ENCODE results near the gene COPS7B. TPM values are rescaled to one million over a fixed set of nuclear protein-coding genes. Genes with fewer than 3 reads are reported as not detected.

Gene COPS7B
- total and polyA plus RNA-seq, 9 of the 15 experiments (the other 6 are each of a cell fraction or from before 2014, with no cell fraction given) = 6.0 to 50.7 (median 21.8) TPM

DNA sequence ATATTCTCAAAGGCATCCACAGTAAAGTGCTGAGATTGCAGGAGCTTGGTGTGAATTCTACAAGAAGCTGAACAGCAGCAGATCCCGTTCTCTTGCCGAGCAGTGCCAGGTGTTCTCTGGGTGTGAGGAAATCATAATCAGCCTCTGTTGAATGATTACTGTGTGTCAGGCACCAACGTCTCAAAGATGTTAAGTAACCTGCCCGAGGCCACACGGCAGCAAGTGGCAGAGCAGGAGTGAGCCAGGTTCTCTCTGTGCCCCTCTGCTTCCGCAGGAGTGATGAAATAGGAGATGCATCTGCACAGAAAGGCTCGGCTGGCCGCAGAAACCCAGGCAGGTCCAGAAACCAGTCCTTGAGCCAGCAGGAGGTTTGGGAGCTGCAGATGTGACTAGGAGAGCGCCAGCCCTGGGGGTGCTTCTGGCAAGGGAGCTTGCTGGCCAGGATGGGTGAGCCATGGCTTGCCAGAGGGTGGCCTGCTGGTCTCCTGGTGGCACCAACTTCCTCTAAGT lies 68.4 kb downstream of the COPS7B start (continued):
- TF ChIP-seq, protein P1, sequence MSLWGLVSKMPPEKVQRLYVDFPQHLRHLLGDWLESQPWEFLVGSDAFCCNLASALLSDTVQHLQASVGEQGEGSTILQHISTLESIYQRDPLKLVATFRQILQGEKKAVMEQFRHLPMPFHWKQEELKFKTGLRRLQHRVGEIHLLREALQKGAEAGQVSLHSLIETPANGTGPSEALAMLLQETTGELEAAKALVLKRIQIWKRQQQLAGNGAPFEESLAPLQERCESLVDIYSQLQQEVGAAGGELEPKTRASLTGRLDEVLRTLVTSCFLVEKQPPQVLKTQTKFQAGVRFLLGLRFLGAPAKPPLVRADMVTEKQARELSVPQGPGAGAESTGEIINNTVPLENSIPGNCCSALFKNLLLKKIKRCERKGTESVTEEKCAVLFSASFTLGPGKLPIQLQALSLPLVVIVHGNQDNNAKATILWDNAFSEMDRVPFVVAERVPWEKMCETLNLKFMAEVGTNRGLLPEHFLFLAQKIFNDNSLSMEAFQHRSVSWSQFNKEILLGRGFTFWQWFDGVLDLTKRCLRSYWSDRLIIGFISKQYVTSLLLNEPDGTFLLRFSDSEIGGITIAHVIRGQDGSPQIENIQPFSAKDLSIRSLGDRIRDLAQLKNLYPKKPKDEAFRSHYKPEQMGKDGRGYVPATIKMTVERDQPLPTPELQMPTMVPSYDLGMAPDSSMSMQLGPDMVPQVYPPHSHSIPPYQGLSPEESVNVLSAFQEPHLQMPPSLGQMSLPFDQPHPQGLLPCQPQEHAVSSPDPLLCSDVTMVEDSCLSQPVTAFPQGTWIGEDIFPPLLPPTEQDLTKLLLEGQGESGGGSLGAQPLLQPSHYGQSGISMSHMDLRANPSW (CRISPR knock-in tag; IDR thresholded peaks at IDR 0.05) = no peak
- TF ChIP-seq, protein P2, sequence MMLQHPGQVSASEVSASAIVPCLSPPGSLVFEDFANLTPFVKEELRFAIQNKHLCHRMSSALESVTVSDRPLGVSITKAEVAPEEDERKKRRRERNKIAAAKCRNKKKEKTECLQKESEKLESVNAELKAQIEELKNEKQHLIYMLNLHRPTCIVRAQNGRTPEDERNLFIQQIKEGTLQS (IDR thresholded peaks at IDR 0.05) = no peak
- TF ChIP-seq, protein P2 (CRISPR knock-in tag; conservative IDR thresholded peaks at IDR 0.05) = no peak
- TF ChIP-seq ZZZ3 (IDR thresholded peaks at IDR 0.05) = no peak
- no peak for TF ChIP-seq RFX1 (IDR thresholded peaks at IDR 0.05)
- no peak for TF ChIP-seq ZEB2 (IDR thresholded peaks at IDR 0.05)
- TF ChIP-seq FOXK1 (CRISPR knock-in tag; IDR thresholded peaks at IDR 0.05; ENCODE audit: borderline replicate concordance) = no peak

DNA sequence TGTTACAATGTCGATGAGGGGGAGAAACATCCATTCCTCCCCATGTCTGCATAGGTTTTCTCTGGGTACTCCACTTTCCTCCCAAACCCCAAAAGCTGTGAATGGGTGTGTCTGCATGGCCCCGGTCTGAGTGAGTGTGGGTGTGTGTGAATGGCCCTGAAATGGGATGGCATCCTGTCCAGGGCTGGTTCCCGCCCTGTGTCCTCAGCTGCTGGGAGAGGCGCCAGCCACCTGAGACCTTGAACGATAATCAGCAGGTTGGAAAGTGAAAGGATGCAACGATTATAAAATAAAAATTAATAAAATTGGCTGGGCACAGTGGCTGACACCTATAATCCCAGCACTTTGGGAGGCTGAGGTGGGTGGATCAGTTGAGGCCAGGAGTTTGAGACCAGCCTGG lies 70.7 kb downstream of the COPS7B start:
- H4K20me1 ChIP-seq (replicated peaks; ENCODE audit: control insufficient read depth, insufficient read depth, low read length) = no peaks in the 10 kb centered on the region
- in situ Hi-C loops (cut with MboI) (no loop called here), intact Hi-C loops (cut with micrococcal nuclease) (loop anchor here (10.0 kb wide), 1 partner anchor 48 kb away; no protein-coding TSS in a partner anchor)
- no peak overlapping the region for H2AFZ ChIP-seq (ENCODE audit: low read depth, low read length)
- no peaks in the 10 kb centered on the region for H3K79me2 ChIP-seq (ENCODE audit: control insufficient read depth, insufficient read depth, low read length)
- 0% methylated on average over 4 of the region's 6 CpGs for WGBS (ENCODE audit: insufficient coverage, low coverage, missing lambda C conversion rate)
- DNase-seq (ENCODE audit: extremely low read depth in 1 of 4, low spot score in 3 of 4) = no peak
- no peak for FAIRE-seq
- no peaks in the 10 kb centered on the region for H3K36me3 ChIP-seq (ENCODE audit: control insufficient read depth, insufficient read depth, low read length)
- H3K4me2 ChIP-seq (ENCODE audit: insufficient read depth, low read length) = no peak overlapping the region
- no peak overlapping the region for H3K27ac ChIP-seq (ENCODE audit: extremely low read depth, low read depth, low read length)
- H3K9me3 ChIP-seq (replicated peaks; ENCODE audit: control insufficient read depth, insufficient read depth, low read depth, low read length) = no peaks in the 10 kb centered on the region
- no TSS peak for BruUV-seq (replicated peaks)
- H3K9me1 ChIP-seq (ENCODE audit: control insufficient read depth, insufficient read depth, low read length) = no peaks in the 10 kb centered on the region
- ChIA-PET POLR2A (interaction anchor here (0.6 kb wide), 1 partner anchor 239 kb away, joined by 3 read pairs; no protein-coding TSS in a partner anchor), CTCF (ENCODE audit: low intra/inter-chr PET ratio) (no interaction called here)
- ATAC-seq = no peak
- H3K4me3 ChIP-seq = no peak overlapping the region
- no peaks in the 10 kb centered on the region for H3K4me1 ChIP-seq (replicated peaks in 1 of 2; ENCODE audit: control insufficient read depth in 2 of 2, insufficient read depth in 2 of 2, low read length in 2 of 2)
- peaks cover 7 to 43% of the 10 kb centered on the region in 2 experiments; a peak in 4 of 5 replicates for H3K27me3 ChIP-seq (ENCODE audit: control insufficient read depth in 2 of 2, insufficient read depth in 2 of 2, low read length in 2 of 2)
- no peak overlapping the region for H3K9ac ChIP-seq (ENCODE audit: insufficient read depth in 1 of 2, low read depth in 2 of 2, low read length in 2 of 2)
- TF ChIP-seq CBX5 (IDR thresholded peaks at IDR 0.05; ENCODE audit: borderline replicate concordance, low read depth) (no peak), BRD4 (IDR thresholded peaks at IDR 0.05) (no peak), POLR2H (tag; IDR thresholded peaks at IDR 0.05; ENCODE audit: low read depth) (no peak), BRCA1 (IDR thresholded peaks at IDR 0.05) (no peak), BRCA1 (CRISPR knock-in tag; IDR thresholded peaks at IDR 0.05) (no peak), MIER1 (IDR thresholded peaks at IDR 0.05; ENCODE audit: low read depth) (no peak), ZNF23 (CRISPR knock-in tag; IDR thresholded peaks at IDR 0.05) (no peak), SMC3 (conservative IDR thresholded peaks at IDR 0.05; ENCODE audit: insufficient read depth, low read depth, low read length) (no peak)
- TF ChIP-seq, protein P3, sequence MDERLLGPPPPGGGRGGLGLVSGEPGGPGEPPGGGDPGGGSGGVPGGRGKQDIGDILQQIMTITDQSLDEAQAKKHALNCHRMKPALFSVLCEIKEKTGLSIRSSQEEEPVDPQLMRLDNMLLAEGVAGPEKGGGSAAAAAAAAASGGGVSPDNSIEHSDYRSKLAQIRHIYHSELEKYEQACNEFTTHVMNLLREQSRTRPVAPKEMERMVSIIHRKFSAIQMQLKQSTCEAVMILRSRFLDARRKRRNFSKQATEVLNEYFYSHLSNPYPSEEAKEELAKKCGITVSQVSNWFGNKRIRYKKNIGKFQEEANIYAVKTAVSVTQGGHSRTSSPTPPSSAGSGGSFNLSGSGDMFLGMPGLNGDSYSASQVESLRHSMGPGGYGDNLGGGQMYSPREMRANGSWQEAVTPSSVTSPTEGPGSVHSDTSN (CRISPR knock-in tag; IDR thresholded peaks at IDR 0.05; ENCODE audit: low read depth) = no peak
- TF ChIP-seq, protein P3 (tag; conservative IDR thresholded peaks at IDR 0.05; ENCODE audit: low read depth) = no peak
